ENCODE measurements around the gene PLA2G1B.

Gene PLA2G1B

DNA sequence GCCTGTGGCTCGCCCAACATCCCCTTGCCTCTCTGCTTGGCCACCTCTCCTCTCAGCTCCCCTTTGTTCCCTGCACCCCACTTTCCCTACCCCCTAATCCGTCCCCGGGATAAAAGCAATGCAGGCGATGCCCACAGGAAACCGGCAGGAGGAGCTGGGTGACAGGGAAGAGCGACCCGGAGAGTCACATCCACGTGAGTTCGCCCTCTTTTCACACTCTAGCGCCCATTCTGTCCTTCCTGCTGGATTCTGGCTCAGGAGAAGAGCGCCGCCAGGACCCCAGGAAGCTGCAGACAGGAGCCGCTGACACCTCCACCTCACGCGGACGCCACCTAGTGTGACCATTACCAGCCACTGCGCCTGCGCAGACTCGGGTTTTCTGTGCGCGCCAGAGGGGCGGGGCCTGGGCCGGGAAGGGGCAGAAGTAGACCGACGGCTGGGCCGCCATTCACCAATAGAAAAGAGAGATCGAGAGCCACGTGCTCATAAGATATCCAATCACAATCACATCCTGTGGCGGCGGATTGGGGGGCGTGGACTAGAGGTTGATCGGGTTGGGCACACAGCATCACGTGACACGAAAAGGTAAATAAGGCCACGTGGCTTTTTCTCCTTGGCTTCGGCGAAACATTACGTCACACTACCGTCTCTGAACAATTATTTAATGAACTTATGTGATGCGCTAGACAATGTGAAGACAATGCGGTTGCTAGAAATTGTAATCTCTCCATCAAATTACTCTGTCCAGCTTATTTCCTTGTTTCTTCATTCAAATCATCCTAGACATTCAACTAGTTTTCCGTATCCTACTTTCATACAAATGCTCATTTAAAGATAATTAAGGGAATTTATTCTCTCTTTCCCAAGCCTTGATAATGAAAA is 10.1 kb downstream of the PLA2G1B start:
- Histone ChIP-seq H3K27ac (replicated peaks) (peak overlapping the region; percentile 73), H3K27me3 (ENCODE audit: insufficient read depth, poor library complexity, severe bottlenecking) (no peaks in the 10 kb centered on the region), H3K4me3 (replicated peaks; ENCODE audit: insufficient read depth, low read length) (peak overlapping the region; percentile 75)
- TF ChIP-seq SPI1 (IDR thresholded peaks at IDR 0.05; ENCODE audit: borderline replicate concordance, low read depth) (no peak), GABPA (IDR thresholded peaks at IDR 0.05; ENCODE audit: low read depth) (no peak), POLR2AphosphoS5 (IDR thresholded peaks at IDR 0.05; ENCODE audit: low read depth) (peak; percentile 91)
- TF ChIP-seq, protein P1, sequence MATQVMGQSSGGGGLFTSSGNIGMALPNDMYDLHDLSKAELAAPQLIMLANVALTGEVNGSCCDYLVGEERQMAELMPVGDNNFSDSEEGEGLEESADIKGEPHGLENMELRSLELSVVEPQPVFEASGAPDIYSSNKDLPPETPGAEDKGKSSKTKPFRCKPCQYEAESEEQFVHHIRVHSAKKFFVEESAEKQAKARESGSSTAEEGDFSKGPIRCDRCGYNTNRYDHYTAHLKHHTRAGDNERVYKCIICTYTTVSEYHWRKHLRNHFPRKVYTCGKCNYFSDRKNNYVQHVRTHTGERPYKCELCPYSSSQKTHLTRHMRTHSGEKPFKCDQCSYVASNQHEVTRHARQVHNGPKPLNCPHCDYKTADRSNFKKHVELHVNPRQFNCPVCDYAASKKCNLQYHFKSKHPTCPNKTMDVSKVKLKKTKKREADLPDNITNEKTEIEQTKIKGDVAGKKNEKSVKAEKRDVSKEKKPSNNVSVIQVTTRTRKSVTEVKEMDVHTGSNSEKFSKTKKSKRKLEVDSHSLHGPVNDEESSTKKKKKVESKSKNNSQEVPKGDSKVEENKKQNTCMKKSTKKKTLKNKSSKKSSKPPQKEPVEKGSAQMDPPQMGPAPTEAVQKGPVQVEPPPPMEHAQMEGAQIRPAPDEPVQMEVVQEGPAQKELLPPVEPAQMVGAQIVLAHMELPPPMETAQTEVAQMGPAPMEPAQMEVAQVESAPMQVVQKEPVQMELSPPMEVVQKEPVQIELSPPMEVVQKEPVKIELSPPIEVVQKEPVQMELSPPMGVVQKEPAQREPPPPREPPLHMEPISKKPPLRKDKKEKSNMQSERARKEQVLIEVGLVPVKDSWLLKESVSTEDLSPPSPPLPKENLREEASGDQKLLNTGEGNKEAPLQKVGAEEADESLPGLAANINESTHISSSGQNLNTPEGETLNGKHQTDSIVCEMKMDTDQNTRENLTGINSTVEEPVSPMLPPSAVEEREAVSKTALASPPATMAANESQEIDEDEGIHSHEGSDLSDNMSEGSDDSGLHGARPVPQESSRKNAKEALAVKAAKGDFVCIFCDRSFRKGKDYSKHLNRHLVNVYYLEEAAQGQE (IDR thresholded peaks at IDR 0.05; ENCODE audit: insufficient replicate concordance, low read depth) = peak; percentile 79
- TF ChIP-seq, protein P2, sequence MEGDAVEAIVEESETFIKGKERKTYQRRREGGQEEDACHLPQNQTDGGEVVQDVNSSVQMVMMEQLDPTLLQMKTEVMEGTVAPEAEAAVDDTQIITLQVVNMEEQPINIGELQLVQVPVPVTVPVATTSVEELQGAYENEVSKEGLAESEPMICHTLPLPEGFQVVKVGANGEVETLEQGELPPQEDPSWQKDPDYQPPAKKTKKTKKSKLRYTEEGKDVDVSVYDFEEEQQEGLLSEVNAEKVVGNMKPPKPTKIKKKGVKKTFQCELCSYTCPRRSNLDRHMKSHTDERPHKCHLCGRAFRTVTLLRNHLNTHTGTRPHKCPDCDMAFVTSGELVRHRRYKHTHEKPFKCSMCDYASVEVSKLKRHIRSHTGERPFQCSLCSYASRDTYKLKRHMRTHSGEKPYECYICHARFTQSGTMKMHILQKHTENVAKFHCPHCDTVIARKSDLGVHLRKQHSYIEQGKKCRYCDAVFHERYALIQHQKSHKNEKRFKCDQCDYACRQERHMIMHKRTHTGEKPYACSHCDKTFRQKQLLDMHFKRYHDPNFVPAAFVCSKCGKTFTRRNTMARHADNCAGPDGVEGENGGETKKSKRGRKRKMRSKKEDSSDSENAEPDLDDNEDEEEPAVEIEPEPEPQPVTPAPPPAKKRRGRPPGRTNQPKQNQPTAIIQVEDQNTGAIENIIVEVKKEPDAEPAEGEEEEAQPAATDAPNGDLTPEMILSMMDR (IDR thresholded peaks at IDR 0.05; ENCODE audit: insufficient read depth, low read length) = peak; percentile 9
- DNase-seq (ENCODE audit: low read depth in 1 of 2, low spot score in 1 of 2) = peak; percentile 99 to 100

DNA sequence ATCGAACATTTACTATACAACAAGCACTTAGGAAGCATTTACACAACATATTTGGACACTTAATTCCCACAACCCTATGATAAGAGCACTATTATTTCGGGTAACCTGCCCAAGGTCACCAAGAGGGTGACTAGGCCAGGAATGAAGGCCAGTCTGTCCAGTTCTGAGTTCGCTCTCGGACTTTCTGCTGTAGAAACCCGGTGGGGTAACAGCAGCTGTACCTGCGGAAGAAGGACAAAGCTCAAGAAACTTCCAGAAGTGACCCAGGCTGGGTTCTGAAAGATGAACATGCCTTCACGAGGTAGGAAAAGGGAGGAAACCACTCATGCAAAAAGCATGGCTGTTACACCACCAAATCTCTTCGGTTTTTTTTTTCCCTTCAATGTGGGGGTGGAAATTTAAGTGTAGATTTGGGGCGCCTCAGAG is 10.8 kb downstream of the PLA2G1B start:
- Histone ChIP-seq H3K4me3 (replicated peaks; ENCODE audit: insufficient read depth, low read length) (peak overlapping the region; percentile 75), H3K27ac (replicated peaks) (peak overlapping the region; percentile 73), H3K27me3 (ENCODE audit: insufficient read depth, poor library complexity, severe bottlenecking) (no peaks in the 10 kb centered on the region)
- no peak for TF ChIP-seq GABPA (IDR thresholded peaks at IDR 0.05; ENCODE audit: low read depth)
- TF ChIP-seq, protein P2 (IDR thresholded peaks at IDR 0.05; ENCODE audit: insufficient read depth, low read length) = no peak
- TF ChIP-seq, protein P1 (IDR thresholded peaks at IDR 0.05; ENCODE audit: insufficient replicate concordance, low read depth) = no peak
- TF ChIP-seq POLR2AphosphoS5 (IDR thresholded peaks at IDR 0.05; ENCODE audit: low read depth) = no peak
- TF ChIP-seq SPI1 (IDR thresholded peaks at IDR 0.05; ENCODE audit: borderline replicate concordance, low read depth) = no peak
- no peak for DNase-seq (ENCODE audit: low read depth in 1 of 2, low spot score in 1 of 2)

DNA sequence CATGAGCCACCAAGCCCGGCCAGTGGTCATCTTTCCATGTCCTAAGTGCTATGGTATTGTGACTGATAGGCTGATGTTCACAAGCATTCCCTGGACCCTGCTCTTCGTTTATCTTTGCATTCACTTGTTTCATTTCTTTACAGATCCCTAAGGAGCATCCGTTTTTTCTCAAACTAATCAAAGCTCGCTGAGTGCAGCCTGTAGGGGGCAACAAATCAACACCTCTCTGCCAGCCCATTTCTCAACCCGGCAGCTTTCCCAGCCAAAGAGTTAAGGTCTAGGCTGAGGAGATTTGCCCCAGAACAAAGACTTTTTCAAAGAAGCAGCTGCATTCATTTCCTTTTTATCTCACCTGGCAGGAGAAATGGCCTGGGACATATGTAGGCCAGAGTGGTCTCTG is 13.4 kb downstream of the PLA2G1B start:
- TF ChIP-seq POLR2AphosphoS5 (IDR thresholded peaks at IDR 0.05; ENCODE audit: low read depth) = no peak
- TF ChIP-seq, protein P1 (IDR thresholded peaks at IDR 0.05; ENCODE audit: insufficient replicate concordance, low read depth) = no peak
- no peak for TF ChIP-seq SPI1 (IDR thresholded peaks at IDR 0.05; ENCODE audit: borderline replicate concordance, low read depth)
- TF ChIP-seq, protein P2 (IDR thresholded peaks at IDR 0.05; ENCODE audit: insufficient read depth, low read length) = no peak
- TF ChIP-seq GABPA (IDR thresholded peaks at IDR 0.05; ENCODE audit: low read depth) = no peak
- H3K27ac ChIP-seq (replicated peaks) = no peak overlapping the region
- peak in 1 of 2 experiments; percentile 7 for DNase-seq (ENCODE audit: low read depth in 1 of 2, low spot score in 1 of 2)
- H3K4me3 ChIP-seq (replicated peaks; ENCODE audit: insufficient read depth, low read length) = no peak overlapping the region
- H3K27me3 ChIP-seq (ENCODE audit: insufficient read depth, poor library complexity, severe bottlenecking) = no peaks in the 10 kb centered on the region
